HepG2 (cell line): ENCODE measurements around the gene KRTAP5-8. TPM values are rescaled to one million over a fixed set of nuclear protein-coding genes. Genes with fewer than 3 reads are reported as not detected.
A peak's percentile ranks its signal among the peaks of the same experiment; 100 is the strongest.
"Not testable (repeated sequence)": the region's sequence is repeated elsewhere in the genome, so short reads cannot be mapped to it uniquely, and the experiment has no call there.

ENCODE experiments used
- ELF3 ChIP-seq: IDR thresholded peaks from 2 replicates; pipeline ENCODE4 v1.6.1; 2016; ENCODE audit warnings: missing genetic modification reagents, missing compliant biosample characterization
- FOXA3 ChIP-seq: IDR thresholded peaks from 2 replicates; pipeline ENCODE4 v1.6.1; 2016; ENCODE audit warnings: missing genetic modification reagents, missing compliant biosample characterization
- FOXP1 ChIP-seq, 2 experiments: fragments of 450-650 bp in 1 of 2; IDR thresholded peaks; 2 replicates each; pipeline ENCODE4 v1.6.1; 2017 to 2018; ENCODE audit warnings: antibody characterized with exemption in 1 of 2
- MAX ChIP-seq: IDR thresholded peaks from 2 replicates; pipeline ENCODE4 v1.6.1; 2012; ENCODE audit warnings: inconsistent platforms
- MED1 ChIP-seq: sonication (generic); formaldehyde crosslinking; IDR thresholded peaks from 2 replicates; pipeline ENCODE4 v1.4.0; 2020; ENCODE audit warnings: missing genetic modification reagents
- POLR2AphosphoS5 ChIP-seq: IDR thresholded peaks from 2 replicates; pipeline ENCODE4 v1.6.1; 2012; ENCODE audit warnings: low read depth, low read length
- RARA ChIP-seq: IDR thresholded peaks from 2 replicates; pipeline ENCODE4 v1.6.1; 2016; ENCODE audit warnings: missing genetic modification reagents, missing compliant biosample characterization
- SALL1 ChIP-seq: sonication (generic); formaldehyde crosslinking; IDR thresholded peaks from 2 replicates; pipeline ENCODE4 v1.8.0; 2022; ENCODE audit warnings: mild to moderate bottlenecking, missing genetic modification reagents
- SAP130 ChIP-seq: IDR thresholded peaks from 2 replicates; pipeline ENCODE4 v1.6.1; 2016; ENCODE audit warnings: low read depth
- SOX5 ChIP-seq: IDR thresholded peaks from 2 replicates; pipeline ENCODE4 v1.6.1; 2016; ENCODE audit warnings: borderline replicate concordance
- SOX6 ChIP-seq, 2 experiments: fragments of 450-650 bp in 1 of 2; sonication (generic) in 1 of 2; formaldehyde crosslinking in 1 of 2; IDR thresholded peaks; 2 replicates each; pipeline versions ENCODE4 v1.4.0 to v1.6.1; 2017 to 2020; ENCODE audit warnings: antibody characterized with exemption in 1 of 2, mild to moderate bottlenecking in 1 of 2, missing genetic modification reagents in 1 of 2
- TFE3 ChIP-seq: IDR thresholded peaks from 2 replicates; pipeline ENCODE4 v1.6.1; 2016
- ZEB1 ChIP-seq: IDR thresholded peaks from 2 replicates; pipeline ENCODE4 v1.6.1; 2012; ENCODE audit warnings: mild to moderate bottlenecking, low read depth, inconsistent platforms; ENCODE audit not compliant: insufficient replicate concordance
- polyA plus RNA-seq, 8 experiments: library from polyadenylated mRNA; depleted of rRNA in 3 of 8; stranded (reverse) in 7 of 8; unstranded in 1 of 8; fragments of >200 nt; fragmentation: Illumina TruSeq in 4 of 8; extraction: Trizol in 4 of 8; gene quantifications; 2 replicates each; pipeline versions ENCODE4 v1.2.1 to v1.2.3, GENCODE V29; 2011 to 2016; ENCODE audit warnings: low read depth in 4 of 8, missing spikeins in 1 of 8, mixed read lengths in 1 of 8; ENCODE audit not compliant: insufficient read depth in 1 of 8
- total RNA-seq, 5 experiments: library from RNA; depleted of rRNA; stranded (reverse); fragments of >200 nt; fragmentation: Illumina TruSeq; extraction: Trizol; gene quantifications; 2 replicates each; pipeline ENCODE4 v1.2.3, GENCODE V29; 2016; ENCODE audit warnings: low read depth in 1 of 5
- TF ChIP-seq, protein P1 (sequence below): sonication (generic); formaldehyde crosslinking; IDR thresholded peaks from 2 replicates; pipeline ENCODE4 v1.4.0; 2020; ENCODE audit warnings: missing genetic modification reagents, mild to moderate bottlenecking, borderline replicate concordance
- TF ChIP-seq, protein P2 (sequence below), 2 experiments: sonication (generic) in 1 of 2; formaldehyde crosslinking in 1 of 2; IDR thresholded peaks; 2 replicates each; pipeline versions ENCODE4 v1.5.1 to v1.6.1; 2011 to 2020; ENCODE audit warnings: borderline replicate concordance in 1 of 2, low read depth in 1 of 2, low read length in 1 of 2, mild to moderate bottlenecking in 1 of 2, missing genetic modification reagents in 1 of 2, moderate library complexity in 1 of 2

KRTAP5-8 gene
- total and polyA plus RNA-seq, 2 of the 13 experiments (the other 11 are each of a cell fraction or from before 2014, with no cell fraction given) = 0.20 TPM; not detected in 1

GRCh38 chr11:71526796-71527575 lies 10.8 kb upstream of the KRTAP5-8 start, which contains the start of gene KRTAP5-7 (continued):
- TF ChIP-seq, protein P1, sequence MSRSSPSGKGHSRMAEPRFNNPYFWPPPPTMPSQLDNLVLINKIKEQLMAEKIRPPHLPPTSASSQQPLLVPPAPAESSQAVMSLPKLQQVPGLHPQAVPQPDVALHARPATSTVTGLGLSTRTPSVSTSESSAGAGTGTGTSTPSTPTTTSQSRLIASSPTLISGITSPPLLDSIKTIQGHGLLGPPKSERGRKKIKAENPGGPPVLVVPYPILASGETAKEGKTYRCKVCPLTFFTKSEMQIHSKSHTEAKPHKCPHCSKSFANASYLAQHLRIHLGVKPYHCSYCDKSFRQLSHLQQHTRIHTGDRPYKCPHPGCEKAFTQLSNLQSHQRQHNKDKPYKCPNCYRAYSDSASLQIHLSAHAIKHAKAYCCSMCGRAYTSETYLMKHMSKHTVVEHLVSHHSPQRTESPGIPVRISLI = 0 out of 2 replicates have a peak, but pooled peaks have one; percentile 15
- peak; percentile 48 for TF ChIP-seq FOXA3 (CRISPR knock-in tag)
- peak; percentile 29; the same call in 1 of the 2 replicates for TF ChIP-seq MED1 (CRISPR knock-in tag)
- TF ChIP-seq ELF3 (CRISPR knock-in tag) = peak; percentile 67
- not testable (repeated sequence) for TF ChIP-seq FOXP1, SOX6 (IDR thresholded peaks at IDR 0.05)
- peak; percentile 36; the same call in 1 of the 2 replicates for TF ChIP-seq FOXP1 (CRISPR knock-in tag; IDR thresholded peaks at IDR 0.05)
- TF ChIP-seq ZEB1 = peak; percentile 64
- 0 out of 2 replicates have a peak, but pooled peaks have one; percentile 61 for TF ChIP-seq TFE3 (CRISPR knock-in tag)
- peak; percentile 74 for TF ChIP-seq MAX
- peak; percentile 74; the same call in 1 of the 2 replicates for TF ChIP-seq SOX5
- peak; percentile 37; the same call in 1 of the 2 replicates for TF ChIP-seq SAP130 (CRISPR knock-in tag)
- peak; percentile 31; the same call in 1 of the 2 replicates for TF ChIP-seq SOX6 (CRISPR knock-in tag; IDR thresholded peaks at IDR 0.05)
- peak; percentile 30; the same call in 1 of the 2 replicates for TF ChIP-seq RARA (CRISPR knock-in tag)
- TF ChIP-seq, protein P2, sequence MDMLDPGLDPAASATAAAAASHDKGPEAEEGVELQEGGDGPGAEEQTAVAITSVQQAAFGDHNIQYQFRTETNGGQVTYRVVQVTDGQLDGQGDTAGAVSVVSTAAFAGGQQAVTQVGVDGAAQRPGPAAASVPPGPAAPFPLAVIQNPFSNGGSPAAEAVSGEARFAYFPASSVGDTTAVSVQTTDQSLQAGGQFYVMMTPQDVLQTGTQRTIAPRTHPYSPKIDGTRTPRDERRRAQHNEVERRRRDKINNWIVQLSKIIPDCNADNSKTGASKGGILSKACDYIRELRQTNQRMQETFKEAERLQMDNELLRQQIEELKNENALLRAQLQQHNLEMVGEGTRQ (IDR thresholded peaks at IDR 0.05; ENCODE audit: low read depth, low read length) = peak; percentile 54; the same call in 1 of the 2 replicates
- TF ChIP-seq, protein P2 (CRISPR knock-in tag; IDR thresholded peaks at IDR 0.05; ENCODE audit: borderline replicate concordance) = peak; percentile 28; the same call in 1 of the 2 replicates
- 0 out of 2 replicates have a peak, but pooled peaks have one; percentile 10 for TF ChIP-seq POLR2AphosphoS5
- peak; percentile 34; the same call in 1 of the 2 replicates for TF ChIP-seq SALL1 (CRISPR knock-in tag)
